C4-2B (cell line): ENCODE measurements around the gene ROR2.

Experiments used
- CTCF ChIP-seq: fragments of 450-650 bp; conservative IDR thresholded peaks from 2 replicates; pipeline ENCODE4 v1.5.1; 2017; ENCODE audit warnings: mild to moderate bottlenecking
- ZFX ChIP-seq: fragments of 450-650 bp; IDR thresholded peaks from 2 replicates; pipeline ENCODE4 v1.6.1; 2017

DNA sequence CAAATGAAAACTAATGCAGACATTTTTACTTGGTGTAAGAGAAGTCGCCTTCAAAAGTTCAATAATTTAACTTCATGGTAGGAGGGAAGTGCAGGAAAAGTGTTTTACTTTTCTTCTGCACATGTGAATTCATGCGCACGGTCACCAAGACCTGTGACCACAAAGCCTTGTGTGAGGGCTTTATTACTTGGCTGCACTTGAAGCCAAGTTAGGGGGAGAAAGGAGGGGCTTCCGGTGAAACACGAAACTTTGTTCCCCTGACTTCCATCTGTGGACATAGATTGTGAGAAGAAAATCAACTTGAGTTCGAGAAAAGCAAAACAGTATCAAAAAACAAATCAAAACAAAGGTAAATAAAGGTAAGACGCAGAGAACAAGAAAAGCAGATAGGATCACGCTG, 239.9 kb downstream of the ROR2 start:
- TF ChIP-seq CTCF, result no peak
- no peak for TF ChIP-seq ZFX
